A549 (cell line): ENCODE measurements around the gene B2M.
"Not testable (repeated sequence)": the region's sequence is repeated elsewhere in the genome, so short reads cannot be mapped to it uniquely, and the experiment has no call there.

ENCODE experiments used
- BHLHE40 ChIP-seq: IDR thresholded peaks from 2 replicates; pipeline ENCODE4 v1.6.1; 2012; ENCODE audit warnings: low read depth, low read length, inconsistent platforms
- CEBPB ChIP-seq, 2 experiments: fragments of >200 bp in 1 of 2; sonication (Bioruptor Twin) in 1 of 2; formaldehyde crosslinking in 1 of 2; IDR thresholded peaks; 2 replicates each; pipeline ENCODE4 v1.6.1; 2012 to 2016
- EP300 ChIP-seq, 2 experiments: fragments of >200 bp; sonication (Bioruptor Twin); formaldehyde crosslinking; IDR thresholded peaks; 2 replicates in 1 of 2; 3 replicates in 1 of 2; pipeline ENCODE4 v1.6.1; 2016 to 2017
- POLR2A ChIP-seq: IDR thresholded peaks from 2 replicates; pipeline ENCODE4 v1.6.1; 2012; ENCODE audit warnings: mild to moderate bottlenecking, low read length
- POLR2AphosphoS2 ChIP-seq: conservative IDR thresholded peaks from 2 replicates; pipeline ENCODE4 v1.6.1; 2012; ENCODE audit warnings: low read length, improper control_type of control experiment, inconsistent platforms
- SMC3 ChIP-seq: fragments of >200 bp; sonication (Bioruptor Twin); formaldehyde crosslinking; IDR thresholded peaks from 3 replicates; pipeline ENCODE4 v1.6.1; 2018; ENCODE audit warnings: inconsistent platforms
- ZSCAN20 ChIP-seq: fragments of 250-450 bp; sonication (Bioruptor Pico); IDR thresholded peaks from 2 replicates; pipeline ENCODE4 v1.8.0; 2022; ENCODE audit warnings: mild to moderate bottlenecking, moderate library complexity
- TF ChIP-seq, protein P1 (sequence below): fragments of >200 bp; sonication (Bioruptor Twin); formaldehyde crosslinking; IDR thresholded peaks from 3 replicates; pipeline ENCODE4 v1.5.1; 2016

DNA sequence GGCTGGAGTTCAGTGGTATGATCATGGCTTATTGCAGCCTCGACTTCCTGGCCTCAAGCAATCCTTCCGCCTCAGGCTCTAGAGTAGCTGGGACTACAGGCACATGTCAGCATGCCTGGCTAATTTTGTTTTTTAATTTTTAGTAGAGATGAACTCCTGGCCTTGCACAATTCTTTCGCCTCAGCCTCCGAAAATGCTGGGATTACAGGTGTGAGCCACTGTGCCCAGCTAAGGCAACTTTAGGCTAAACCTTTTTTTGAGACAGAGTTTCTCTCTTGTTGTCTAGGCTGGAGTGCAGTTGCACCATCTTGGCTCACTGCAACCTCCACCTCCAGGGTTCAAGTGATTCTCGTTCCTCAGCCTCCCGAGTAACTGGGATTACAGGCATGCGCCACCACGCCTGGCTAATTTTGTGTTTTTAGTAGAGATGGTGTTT lies 8.7 kb downstream of the B2M start:
- TF ChIP-seq, protein P1, sequence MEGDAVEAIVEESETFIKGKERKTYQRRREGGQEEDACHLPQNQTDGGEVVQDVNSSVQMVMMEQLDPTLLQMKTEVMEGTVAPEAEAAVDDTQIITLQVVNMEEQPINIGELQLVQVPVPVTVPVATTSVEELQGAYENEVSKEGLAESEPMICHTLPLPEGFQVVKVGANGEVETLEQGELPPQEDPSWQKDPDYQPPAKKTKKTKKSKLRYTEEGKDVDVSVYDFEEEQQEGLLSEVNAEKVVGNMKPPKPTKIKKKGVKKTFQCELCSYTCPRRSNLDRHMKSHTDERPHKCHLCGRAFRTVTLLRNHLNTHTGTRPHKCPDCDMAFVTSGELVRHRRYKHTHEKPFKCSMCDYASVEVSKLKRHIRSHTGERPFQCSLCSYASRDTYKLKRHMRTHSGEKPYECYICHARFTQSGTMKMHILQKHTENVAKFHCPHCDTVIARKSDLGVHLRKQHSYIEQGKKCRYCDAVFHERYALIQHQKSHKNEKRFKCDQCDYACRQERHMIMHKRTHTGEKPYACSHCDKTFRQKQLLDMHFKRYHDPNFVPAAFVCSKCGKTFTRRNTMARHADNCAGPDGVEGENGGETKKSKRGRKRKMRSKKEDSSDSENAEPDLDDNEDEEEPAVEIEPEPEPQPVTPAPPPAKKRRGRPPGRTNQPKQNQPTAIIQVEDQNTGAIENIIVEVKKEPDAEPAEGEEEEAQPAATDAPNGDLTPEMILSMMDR, result not testable (repeated sequence)
- not testable (repeated sequence) for TF ChIP-seq POLR2AphosphoS2; EP300 (IDR thresholded peaks at IDR 0.05); ZSCAN20 (CRISPR knock-in tag); CEBPB (IDR thresholded peaks at IDR 0.05); BHLHE40; POLR2A; SMC3
